Mammary epithelial cell (primary cell): Measurements from ENCODE around the gene ZNF804B.

Experiments used
- CTCF ChIP-seq, 2 donors: IDR thresholded peaks in 1 of 2; conservative IDR thresholded peaks in 1 of 2; 2 replicates each; pipeline ENCODE4 v1.5.1; 2011 to 2012; ENCODE audit warnings: inconsistent platforms in 2 of 2, low read length in 2 of 2, mild to moderate bottlenecking in 2 of 2, control low read depth in 1 of 2, low read depth in 1 of 2; ENCODE audit not compliant: insufficient read depth in 1 of 2; ENCODE audit errors: extremely low read depth in 1 of 2
- EZH2 ChIP-seq: IDR thresholded peaks from 2 replicates; pipeline ENCODE4 v1.6.1; 2012; ENCODE audit warnings: low read length, inconsistent platforms, borderline replicate concordance

- no peak for TF ChIP-seq CTCF (conservative IDR thresholded peaks at IDR 0.05 in 1 of 2, IDR thresholded peaks at IDR 0.05 in 1 of 2; ENCODE audit: extremely low read depth in 1 of 2, insufficient read depth in 1 of 2, low read depth in 1 of 2, low read length in 2 of 2)
- TF ChIP-seq EZH2: no peak
These were observed 252.5 kb downstream of the ZNF804B start for GRCh38 chr7:89012016-89012415.
